ENCODE data around the gene PSMB3.

DNA sequence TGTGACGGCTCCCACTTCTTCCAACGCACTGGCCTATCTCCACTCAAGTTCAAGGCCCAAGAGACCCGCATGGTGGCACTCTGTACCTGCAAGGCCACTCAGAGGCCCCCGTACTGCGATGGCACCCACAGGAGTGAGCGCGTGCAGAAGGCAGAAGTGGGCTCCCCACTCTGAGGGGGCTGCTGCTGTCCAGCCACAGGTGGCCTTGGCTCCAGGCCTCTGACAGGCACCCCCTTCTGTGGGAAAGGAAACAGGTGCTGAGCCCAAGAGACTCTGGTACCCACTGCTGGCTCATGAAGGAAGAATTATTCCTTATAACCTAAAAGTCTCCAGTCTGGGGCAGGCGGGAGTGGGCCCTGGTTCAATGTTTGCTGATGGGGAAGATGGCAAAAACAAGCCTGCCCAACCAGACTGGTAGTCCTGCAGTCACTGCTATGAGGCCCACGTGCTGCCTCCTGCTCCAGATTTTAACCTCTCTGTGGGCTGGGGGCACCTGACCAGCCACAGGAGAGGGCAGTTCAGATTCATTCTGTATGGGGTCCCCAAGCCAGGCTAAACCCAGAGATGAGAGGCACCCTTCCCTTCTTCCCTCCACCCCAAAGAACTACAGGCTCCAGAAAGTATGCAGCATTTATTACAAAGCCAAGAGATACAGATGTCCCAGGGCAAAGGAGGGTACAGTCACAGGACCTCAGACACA is 19.1 kb upstream of the PSMB3 start:
- TF ChIP-seq SUZ12 (IDR thresholded peaks at IDR 0.05; ENCODE audit: extremely low read depth, insufficient read depth, insufficient read length) = no peak
- TF ChIP-seq YY1 (IDR thresholded peaks at IDR 0.05; ENCODE audit: insufficient read depth, insufficient read length) = no peak
- no peak for TF ChIP-seq ZNF274 (IDR thresholded peaks at IDR 0.05; ENCODE audit: low read depth, low read length)
